ENCODE measurements around the gene DEGS2.

DNA sequence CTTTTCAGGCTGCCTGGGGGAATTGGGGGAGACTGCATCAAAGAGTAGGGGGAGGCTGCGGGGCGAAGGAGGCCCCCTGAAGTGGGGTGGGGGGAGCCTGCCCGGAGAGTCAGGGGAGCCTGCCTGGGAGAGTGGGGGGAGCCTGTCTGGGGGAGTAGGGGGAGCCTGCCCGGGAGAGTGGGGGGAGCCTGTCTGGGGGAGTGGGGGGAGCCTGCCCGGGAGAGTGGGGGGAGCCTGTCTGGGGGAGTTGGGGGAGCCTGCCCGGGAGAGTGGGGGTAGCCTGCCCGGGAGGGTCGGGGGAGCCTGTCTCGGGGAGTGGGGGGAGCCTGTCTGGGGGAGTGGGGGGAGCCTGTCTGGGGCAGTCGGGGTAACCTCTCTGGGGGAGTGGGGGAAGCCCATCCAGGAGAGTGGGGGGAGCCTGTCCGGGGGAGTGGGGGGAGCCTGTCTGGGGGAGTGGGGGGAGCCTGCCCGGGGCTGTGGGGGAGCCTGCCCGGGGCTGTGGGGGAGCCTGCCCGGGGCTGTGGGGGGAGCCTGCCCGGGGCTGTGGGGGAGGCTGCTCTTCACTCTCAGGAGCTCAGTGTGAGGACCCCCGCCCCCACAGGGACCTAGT, 6.5 kb upstream of the DEGS2 start:
- TF ChIP-seq RFX5 (IDR thresholded peaks at IDR 0.05) (no peak), ESRRA (IDR thresholded peaks at IDR 0.05; ENCODE audit: borderline replicate concordance, low read length) (no peak), RAD21 (conservative IDR thresholded peaks at IDR 0.05 in 1 of 2, IDR thresholded peaks at IDR 0.05 in 1 of 2) (no peak), NPAS2 (CRISPR knock-in tag; IDR thresholded peaks at IDR 0.05; ENCODE audit: borderline replicate concordance) (no peak), RCOR1 (IDR thresholded peaks at IDR 0.05; ENCODE audit: low read depth, low read length) (no peak)
- TF ChIP-seq, protein P1, sequence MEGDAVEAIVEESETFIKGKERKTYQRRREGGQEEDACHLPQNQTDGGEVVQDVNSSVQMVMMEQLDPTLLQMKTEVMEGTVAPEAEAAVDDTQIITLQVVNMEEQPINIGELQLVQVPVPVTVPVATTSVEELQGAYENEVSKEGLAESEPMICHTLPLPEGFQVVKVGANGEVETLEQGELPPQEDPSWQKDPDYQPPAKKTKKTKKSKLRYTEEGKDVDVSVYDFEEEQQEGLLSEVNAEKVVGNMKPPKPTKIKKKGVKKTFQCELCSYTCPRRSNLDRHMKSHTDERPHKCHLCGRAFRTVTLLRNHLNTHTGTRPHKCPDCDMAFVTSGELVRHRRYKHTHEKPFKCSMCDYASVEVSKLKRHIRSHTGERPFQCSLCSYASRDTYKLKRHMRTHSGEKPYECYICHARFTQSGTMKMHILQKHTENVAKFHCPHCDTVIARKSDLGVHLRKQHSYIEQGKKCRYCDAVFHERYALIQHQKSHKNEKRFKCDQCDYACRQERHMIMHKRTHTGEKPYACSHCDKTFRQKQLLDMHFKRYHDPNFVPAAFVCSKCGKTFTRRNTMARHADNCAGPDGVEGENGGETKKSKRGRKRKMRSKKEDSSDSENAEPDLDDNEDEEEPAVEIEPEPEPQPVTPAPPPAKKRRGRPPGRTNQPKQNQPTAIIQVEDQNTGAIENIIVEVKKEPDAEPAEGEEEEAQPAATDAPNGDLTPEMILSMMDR (IDR thresholded peaks at IDR 0.05), result no peak
- TF ChIP-seq, protein P2, sequence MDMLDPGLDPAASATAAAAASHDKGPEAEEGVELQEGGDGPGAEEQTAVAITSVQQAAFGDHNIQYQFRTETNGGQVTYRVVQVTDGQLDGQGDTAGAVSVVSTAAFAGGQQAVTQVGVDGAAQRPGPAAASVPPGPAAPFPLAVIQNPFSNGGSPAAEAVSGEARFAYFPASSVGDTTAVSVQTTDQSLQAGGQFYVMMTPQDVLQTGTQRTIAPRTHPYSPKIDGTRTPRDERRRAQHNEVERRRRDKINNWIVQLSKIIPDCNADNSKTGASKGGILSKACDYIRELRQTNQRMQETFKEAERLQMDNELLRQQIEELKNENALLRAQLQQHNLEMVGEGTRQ (IDR thresholded peaks at IDR 0.05), result no peak
- TF ChIP-seq, protein P3, sequence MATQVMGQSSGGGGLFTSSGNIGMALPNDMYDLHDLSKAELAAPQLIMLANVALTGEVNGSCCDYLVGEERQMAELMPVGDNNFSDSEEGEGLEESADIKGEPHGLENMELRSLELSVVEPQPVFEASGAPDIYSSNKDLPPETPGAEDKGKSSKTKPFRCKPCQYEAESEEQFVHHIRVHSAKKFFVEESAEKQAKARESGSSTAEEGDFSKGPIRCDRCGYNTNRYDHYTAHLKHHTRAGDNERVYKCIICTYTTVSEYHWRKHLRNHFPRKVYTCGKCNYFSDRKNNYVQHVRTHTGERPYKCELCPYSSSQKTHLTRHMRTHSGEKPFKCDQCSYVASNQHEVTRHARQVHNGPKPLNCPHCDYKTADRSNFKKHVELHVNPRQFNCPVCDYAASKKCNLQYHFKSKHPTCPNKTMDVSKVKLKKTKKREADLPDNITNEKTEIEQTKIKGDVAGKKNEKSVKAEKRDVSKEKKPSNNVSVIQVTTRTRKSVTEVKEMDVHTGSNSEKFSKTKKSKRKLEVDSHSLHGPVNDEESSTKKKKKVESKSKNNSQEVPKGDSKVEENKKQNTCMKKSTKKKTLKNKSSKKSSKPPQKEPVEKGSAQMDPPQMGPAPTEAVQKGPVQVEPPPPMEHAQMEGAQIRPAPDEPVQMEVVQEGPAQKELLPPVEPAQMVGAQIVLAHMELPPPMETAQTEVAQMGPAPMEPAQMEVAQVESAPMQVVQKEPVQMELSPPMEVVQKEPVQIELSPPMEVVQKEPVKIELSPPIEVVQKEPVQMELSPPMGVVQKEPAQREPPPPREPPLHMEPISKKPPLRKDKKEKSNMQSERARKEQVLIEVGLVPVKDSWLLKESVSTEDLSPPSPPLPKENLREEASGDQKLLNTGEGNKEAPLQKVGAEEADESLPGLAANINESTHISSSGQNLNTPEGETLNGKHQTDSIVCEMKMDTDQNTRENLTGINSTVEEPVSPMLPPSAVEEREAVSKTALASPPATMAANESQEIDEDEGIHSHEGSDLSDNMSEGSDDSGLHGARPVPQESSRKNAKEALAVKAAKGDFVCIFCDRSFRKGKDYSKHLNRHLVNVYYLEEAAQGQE (IDR thresholded peaks at IDR 0.05), result no peak

Data from A549 (cell line).